HEK293T (cell line): ENCODE measurements around the gene HSF5.

ENCODE experiments used
- CTCF ChIA-PET: fragments of 350-600 bp; formaldehyde crosslinking; extraction: SDS; loops from one replicate; lab custom pipeline; 2021; ENCODE audit warnings: antibody characterized with exemption, inconsistent platforms; lab: Yijun Ruan, JAX
- POLR2A ChIA-PET: fragments of 350-600 bp; formaldehyde crosslinking; extraction: SDS; loops from one replicate; lab custom pipeline; 2020; ENCODE audit warnings: antibody characterized with exemption, inconsistent platforms; lab: Yijun Ruan, JAX
- DNase-seq: peaks from one replicate; pipeline ENCODE4 v3.0.0; 2012; ENCODE audit warnings: mixed read lengths; ENCODE audit errors: extremely low spot score
- ARNT ChIP-seq: fragments of 450-650 bp; IDR thresholded peaks from 2 replicates; pipeline ENCODE4 v1.6.1; 2017; ENCODE audit warnings: mild to moderate bottlenecking
- BHLHE40 ChIP-seq: fragments of 450-650 bp; IDR thresholded peaks from 2 replicates; pipeline ENCODE4 v1.6.1; 2016; ENCODE audit warnings: mild to moderate bottlenecking, moderate library complexity, borderline replicate concordance
- CTBP1 ChIP-seq: fragments of 450-650 bp; IDR thresholded peaks from 2 replicates; pipeline ENCODE4 v1.6.1; 2016; ENCODE audit warnings: borderline replicate concordance
- ELF4 ChIP-seq: fragments of 450-650 bp; IDR thresholded peaks from 2 replicates; pipeline ENCODE4 v1.6.1; 2017; ENCODE audit warnings: antibody characterized with exemption
- FOXA1 ChIP-seq: fragments of 450-650 bp; IDR thresholded peaks from 2 replicates; pipeline ENCODE4 v1.6.1; 2016; ENCODE audit warnings: mild to moderate bottlenecking
- FOXK2 ChIP-seq: fragments of 450-650 bp; IDR thresholded peaks from 2 replicates; pipeline ENCODE4 v1.6.1; 2016; ENCODE audit warnings: mild to moderate bottlenecking
- FOXM1 ChIP-seq: fragments of 450-650 bp; IDR thresholded peaks from 2 replicates; pipeline ENCODE4 v1.6.1; 2017; ENCODE audit warnings: mild to moderate bottlenecking, borderline replicate concordance
- HDGF ChIP-seq: fragments of 450-650 bp; IDR thresholded peaks from 2 replicates; pipeline ENCODE4 v1.6.1; 2017; ENCODE audit warnings: antibody characterized with exemption, borderline replicate concordance
- L3MBTL2 ChIP-seq: fragments of 450-650 bp; conservative IDR thresholded peaks from 2 replicates; pipeline ENCODE4 v1.6.1; 2016; ENCODE audit warnings: mild to moderate bottlenecking
- LEF1 ChIP-seq: fragments of 450-650 bp; IDR thresholded peaks from 2 replicates; pipeline ENCODE4 v1.6.1; 2017; ENCODE audit warnings: mild to moderate bottlenecking, borderline replicate concordance
- NFRKB ChIP-seq: fragments of 450-650 bp; IDR thresholded peaks from 2 replicates; pipeline ENCODE4 v1.6.1; 2016; ENCODE audit warnings: mild to moderate bottlenecking, moderate library complexity
- SP1 ChIP-seq: fragments of 450-650 bp; IDR thresholded peaks from 2 replicates; pipeline ENCODE4 v1.6.1; 2017
- SUZ12 ChIP-seq: fragments of 450-650 bp; IDR thresholded peaks from 2 replicates; pipeline ENCODE4 v1.6.1; 2016; ENCODE audit warnings: mild to moderate bottlenecking
- TARDBP ChIP-seq: fragments of 450-650 bp; IDR thresholded peaks from 2 replicates; pipeline ENCODE4 v1.6.1; 2016
- ZNF384 ChIP-seq: fragments of 450-650 bp; IDR thresholded peaks from 2 replicates; pipeline ENCODE4 v1.6.1; 2016
- TF ChIP-seq, protein P1 (sequence below): fragments of 450-650 bp; IDR thresholded peaks from 2 replicates; pipeline ENCODE4 v1.6.1; 2016

HSF5 gene

DNA sequence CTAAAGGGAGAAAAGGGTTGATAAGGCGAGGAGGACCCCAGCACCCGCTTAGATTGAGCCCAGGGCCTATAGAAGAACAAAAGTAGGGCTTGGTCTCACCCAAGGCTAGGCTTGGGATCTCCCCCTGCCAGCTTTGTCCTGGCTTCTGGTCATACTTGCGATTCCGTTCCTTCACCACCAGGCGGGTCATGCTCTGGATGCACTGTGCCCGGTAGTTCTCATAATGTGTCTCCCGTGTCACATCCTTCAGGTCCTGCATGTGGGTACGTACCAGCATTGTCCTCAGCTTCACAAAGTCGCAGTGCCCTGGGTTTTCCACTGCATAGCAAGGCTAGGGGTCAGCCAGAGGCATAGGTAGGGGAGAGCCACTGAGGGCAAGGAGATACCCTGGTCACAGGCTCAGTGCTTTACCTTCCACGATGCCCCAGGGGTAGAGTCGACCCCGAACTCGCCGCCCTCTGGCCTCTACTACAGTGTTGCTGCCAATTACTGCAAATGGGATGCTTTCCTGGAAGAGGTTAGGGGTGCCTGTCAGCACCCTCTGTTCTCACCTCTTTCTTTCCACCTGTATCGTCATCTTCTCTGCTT is 32.7 kb upstream of the HSF5 start:
- CTCF ChIA-PET = interaction anchor here (0.6 to 0.8 kb wide), 3 partner anchors 67 to 484 kb away, joined by 3 to 4 read pairs (median 3); no protein-coding TSS in a partner anchor
- peak; percentile 53 for DNase-seq
- TF ChIP-seq NFRKB (no peak), LEF1 (no peak), TARDBP (no peak), L3MBTL2 (no peak), FOXM1 (no peak), ZNF384 (no peak)
- POLR2A ChIA-PET = interaction anchor here (0.6 to 3.7 kb wide), 5 partner anchors 11 to 110 kb away, joined by 3 to 28 read pairs (median 3); a partner anchor contains a TSS

DNA sequence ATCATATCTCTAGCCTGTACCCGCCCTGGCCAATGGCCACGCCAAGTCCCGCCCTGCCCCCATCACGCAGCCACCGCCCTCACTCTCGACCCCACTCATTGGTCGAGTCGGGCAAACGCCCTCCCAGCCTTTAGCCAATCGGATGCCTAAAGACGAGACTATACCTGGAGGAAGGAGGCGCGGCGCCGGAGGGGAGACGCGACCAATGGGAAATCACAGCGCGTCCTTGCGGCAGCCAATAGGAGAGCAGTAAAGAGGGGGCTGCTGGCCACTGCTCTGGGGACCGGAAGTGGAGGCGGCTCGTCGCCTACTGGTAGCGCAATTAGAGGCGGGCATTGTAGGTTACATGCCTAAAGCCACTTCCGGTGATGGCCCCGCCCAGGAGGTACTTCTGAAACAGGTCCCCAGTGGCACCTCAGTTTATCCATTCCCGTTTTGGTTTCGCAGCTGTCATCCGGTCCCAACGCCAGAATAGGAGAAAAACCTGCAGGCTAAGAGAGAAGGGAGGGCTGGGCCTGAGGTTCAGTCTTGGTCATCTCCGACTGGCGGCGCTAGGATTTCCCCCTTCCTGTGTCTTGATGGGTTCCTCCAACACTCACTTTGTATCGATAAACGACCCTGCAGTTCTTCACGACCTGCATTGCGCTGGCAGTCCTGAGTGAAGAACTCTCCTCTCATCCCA is 29.9 kb upstream of the HSF5 start:
- DNase-seq = peak; percentile 95
- ChIA-PET CTCF (interaction anchor here (1.0 to 1.8 kb wide), 3 partner anchors 10 to 23 kb away, joined by 3 to 9 read pairs (median 3); no protein-coding TSS in a partner anchor), POLR2A (interaction anchor here (0.6 to 3.7 kb wide), 30 partner anchors 10 to 637 kb away, joined by 3 to 61 read pairs (median 4); partner anchors contain the start of genes PPM1E, PRR11, RAD51C and RNF43)
- TF ChIP-seq, protein P1, sequence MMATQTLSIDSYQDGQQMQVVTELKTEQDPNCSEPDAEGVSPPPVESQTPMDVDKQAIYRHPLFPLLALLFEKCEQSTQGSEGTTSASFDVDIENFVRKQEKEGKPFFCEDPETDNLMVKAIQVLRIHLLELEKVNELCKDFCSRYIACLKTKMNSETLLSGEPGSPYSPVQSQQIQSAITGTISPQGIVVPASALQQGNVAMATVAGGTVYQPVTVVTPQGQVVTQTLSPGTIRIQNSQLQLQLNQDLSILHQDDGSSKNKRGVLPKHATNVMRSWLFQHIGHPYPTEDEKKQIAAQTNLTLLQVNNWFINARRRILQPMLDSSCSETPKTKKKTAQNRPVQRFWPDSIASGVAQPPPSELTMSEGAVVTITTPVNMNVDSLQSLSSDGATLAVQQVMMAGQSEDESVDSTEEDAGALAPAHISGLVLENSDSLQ = 0 out of 2 replicates have a peak, but pooled peaks have one; percentile 42
- TF ChIP-seq FOXK2 (no peak), ELF4 (peak; percentile 88), L3MBTL2 (no peak), SUZ12 (no peak), TARDBP (no peak)

DNA sequence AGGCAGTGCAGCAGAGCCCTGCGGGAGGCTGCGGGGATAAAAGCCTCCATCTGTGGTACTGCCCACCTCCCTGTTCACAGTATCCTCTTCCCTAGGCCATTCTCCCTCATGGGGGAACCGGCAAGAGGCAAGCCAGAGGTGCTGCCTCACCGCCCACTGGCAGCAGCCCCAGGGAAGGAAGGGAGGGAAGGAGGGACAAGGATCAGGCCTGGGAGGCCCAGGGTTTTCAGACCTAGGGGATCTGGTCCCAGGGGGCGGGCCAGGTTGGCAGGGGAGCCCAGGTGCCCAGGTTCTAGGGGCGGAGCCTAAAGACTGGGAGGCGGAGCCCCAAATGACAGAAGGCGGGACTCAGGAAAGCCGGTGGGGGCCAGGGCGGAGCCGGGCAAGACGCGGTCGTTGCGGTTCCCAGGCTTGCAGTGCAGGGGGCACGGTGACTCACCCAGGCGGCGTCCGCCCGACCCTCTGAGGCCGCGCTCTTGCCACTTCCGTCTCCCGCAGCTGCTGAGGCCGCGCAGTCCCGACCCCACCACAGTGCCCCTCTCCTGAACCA is 29.2 kb upstream of the HSF5 start:
- DNase-seq = no peak
- ChIA-PET POLR2A (interaction anchor here (0.6 to 3.7 kb wide), 17 partner anchors 11 to 578 kb away, joined by 3 to 61 read pairs (median 6); partner anchors contain the start of genes RAD51C, SUPT4H1 and TEX14), CTCF (no interaction called here)
- TF ChIP-seq FOXM1 = no peak
- no peak for TF ChIP-seq SP1
- TF ChIP-seq FOXA1 = no peak

DNA sequence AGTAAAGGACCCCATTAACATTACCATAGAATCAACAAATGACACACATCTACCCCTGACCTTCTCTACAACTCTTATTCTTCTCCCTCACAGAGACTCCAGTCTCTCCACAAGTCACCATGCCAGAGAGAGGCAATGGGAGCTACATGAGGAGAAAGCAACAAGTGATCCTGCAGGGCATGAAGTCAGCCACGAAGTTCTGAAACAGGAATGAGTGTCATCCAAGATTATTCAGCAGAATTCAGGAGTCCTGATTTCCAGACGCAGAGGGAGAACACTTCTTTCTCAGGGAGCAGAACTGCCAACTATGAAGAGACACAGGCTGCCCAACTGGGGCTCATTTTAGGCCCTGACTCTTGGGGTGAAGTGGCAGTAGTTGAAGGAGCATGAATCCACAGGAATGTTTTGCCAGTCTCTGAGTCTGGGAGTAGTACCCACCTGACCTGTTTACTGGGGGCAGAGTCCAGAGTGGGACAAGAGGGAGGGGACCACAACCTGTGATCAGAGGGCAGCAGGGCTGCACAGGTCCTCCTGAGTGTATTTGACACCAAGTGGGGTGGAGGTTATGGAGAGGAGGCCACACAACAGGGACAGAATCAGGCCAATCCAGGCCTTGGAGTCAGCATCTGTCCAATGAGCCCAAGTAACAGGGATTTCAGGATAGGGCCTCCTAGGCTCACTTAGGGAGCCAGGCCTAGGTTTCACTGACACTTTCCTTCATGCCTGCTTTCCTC is 28.6 kb upstream of the HSF5 start:
- no peak for DNase-seq
- ChIA-PET CTCF (no interaction called here), POLR2A (interaction anchor here (1.9 to 4.4 kb wide), 5 partner anchors 15 to 176 kb away, joined by 4 to 61 read pairs (median 28); partner anchors contain the start of genes RAD51C and TEX14)
- TF ChIP-seq SUZ12 (no peak), CTBP1 (no peak), NFRKB (no peak), FOXA1 (no peak), HDGF (no peak), ARNT (no peak), SP1 (no peak), L3MBTL2 (no peak), LEF1 (no peak), ZNF384 (no peak)

DNA sequence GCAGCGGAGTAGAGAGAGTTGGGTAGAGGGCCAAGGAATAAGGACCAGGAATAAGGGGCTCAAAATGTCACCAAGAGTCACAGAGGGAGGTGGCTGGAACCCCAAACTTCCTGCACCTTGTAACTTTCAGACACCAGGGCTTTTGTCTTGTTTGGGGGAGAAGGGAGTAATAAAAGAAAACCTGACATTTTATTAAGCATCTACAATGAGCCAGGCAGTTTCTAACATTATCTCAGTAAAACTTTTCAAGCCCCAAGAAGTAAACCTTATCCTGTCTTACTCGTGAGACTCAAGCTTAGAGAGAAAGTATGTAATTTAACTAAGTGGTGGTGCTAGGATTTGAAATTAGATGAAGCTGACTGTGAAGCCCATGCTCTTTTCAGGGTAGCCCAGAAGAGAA is 27.1 kb upstream of the HSF5 start:
- no peak for DNase-seq
- TF ChIP-seq FOXK2 (no peak), SUZ12 (no peak), SP1 (no peak), NFRKB (no peak), LEF1 (no peak), FOXA1 (no peak), ELF4 (no peak), ARNT (no peak), CTBP1 (no peak), BHLHE40 (no peak), L3MBTL2 (no peak), TARDBP (no peak), FOXM1 (no peak), HDGF (no peak), ZNF384 (no peak)
- TF ChIP-seq, protein P1 = no peak
- ChIA-PET POLR2A (interaction anchor here (0.7 to 4.4 kb wide), 13 partner anchors 11 to 1192 kb away, joined by 3 to 30 read pairs (median 4); partner anchors contain the start of genes MKS1, PTRH2, SRSF1 and SUPT4H1), CTCF (interaction anchor here (1.3 to 1.5 kb wide), 2 partner anchors 8 to 14 kb away, joined by 3 to 4 read pairs; no protein-coding TSS in a partner anchor)

DNA sequence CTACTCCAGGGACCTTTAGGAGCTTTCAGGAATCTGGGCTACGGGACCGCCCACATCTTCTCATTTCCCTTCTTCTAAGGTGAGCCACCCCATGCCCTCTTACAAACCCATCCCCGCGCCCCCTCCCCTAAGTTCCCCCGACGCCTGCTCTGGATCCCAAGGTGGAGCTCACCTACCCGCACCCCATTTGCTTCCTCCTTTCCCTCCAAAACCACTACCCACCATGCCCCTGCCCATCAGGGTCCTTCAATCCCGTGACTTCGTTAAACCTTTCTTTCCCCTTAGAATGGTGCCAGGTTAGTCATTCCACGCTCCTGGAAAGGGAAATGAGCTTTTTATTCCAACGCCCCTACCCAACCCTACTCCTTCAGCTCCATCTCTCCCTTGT is 26.6 kb upstream of the HSF5 start:
- CTCF ChIA-PET = interaction anchor here (1.3 to 1.5 kb wide), 2 partner anchors 9 to 14 kb away, joined by 3 to 4 read pairs; no protein-coding TSS in a partner anchor
- POLR2A ChIA-PET = interaction anchor here (0.7 to 4.4 kb wide), 17 partner anchors 8 to 1192 kb away, joined by 3 to 30 read pairs (median 3); partner anchors contain the start of genes MKS1, PTRH2, SRSF1 and SUPT4H1

More for the DNA sequence above, 26.6 kb upstream of the HSF5 start:
- no peak for DNase-seq
- TF ChIP-seq CTBP1 (no peak), NFRKB (no peak), FOXA1 (no peak), SUZ12 (no peak), FOXK2 (no peak), ELF4 (no peak), BHLHE40 (no peak), HDGF (no peak), TARDBP (no peak), LEF1 (no peak), ZNF384 (no peak), ARNT (no peak), SP1 (no peak), L3MBTL2 (no peak), FOXM1 (no peak)
- TF ChIP-seq, protein P1 = no peak
